BJ (cell line): ENCODE measurements around the gene HMCN2. TPM values are rescaled to one million over a fixed set of nuclear protein-coding genes. Genes with fewer than 3 reads are reported as not detected.

ENCODE experiments used
- CTCF ChIA-PET: fragments of 350-600 bp; formaldehyde crosslinking; extraction: SDS; loops from one replicate; lab custom pipeline; 2021; ENCODE audit warnings: antibody characterized with exemption, inconsistent platforms; lab: Yijun Ruan, JAX
- POLR2A ChIA-PET: fragments of 300-600 bp; sonication (Branson Sonifier 250); formaldehyde crosslinking; extraction: SDS; loops from one replicate; lab custom pipeline; 2021; ENCODE audit warnings: antibody characterized with exemption; lab: Charles Lee
- DNase-seq: peaks from one replicate; pipeline ENCODE4 v3.0.0-alpha.2; 2011; ENCODE audit warnings: low read depth
- H3K27me3 ChIP-seq: 2 replicates; pipeline ENCODE4 v1.6.0; 2011; ENCODE audit warnings: low read length; ENCODE audit not compliant: control insufficient read depth, insufficient read depth
- H3K36me3 ChIP-seq: 2 replicates; pipeline ENCODE4 v1.5.1; 2011; ENCODE audit warnings: low read length; ENCODE audit not compliant: control insufficient read depth, insufficient read depth
- H3K4me3 ChIP-seq: 2 replicates; pipeline ENCODE4 v1.5.1; 2011; ENCODE audit warnings: low read depth, mild to moderate bottlenecking, control low read depth, low read length
- polyA plus RNA-seq: library from polyadenylated mRNA; depleted of rRNA; stranded (reverse); fragments of >200 nt; gene quantifications from 2 replicates; pipeline ENCODE4 v1.2.3, GENCODE V29; 2011
- TF ChIP-seq, protein P1 (sequence below): IDR thresholded peaks from 2 replicates; pipeline ENCODE4 v1.5.1; 2011; ENCODE audit warnings: low read depth, mild to moderate bottlenecking, control low read depth, inconsistent platforms, low read length, moderate library complexity; ENCODE audit not compliant: insufficient read depth

HMCN2 gene
- polyA plus RNA-seq, 1 experiment, result not detected

DNA sequence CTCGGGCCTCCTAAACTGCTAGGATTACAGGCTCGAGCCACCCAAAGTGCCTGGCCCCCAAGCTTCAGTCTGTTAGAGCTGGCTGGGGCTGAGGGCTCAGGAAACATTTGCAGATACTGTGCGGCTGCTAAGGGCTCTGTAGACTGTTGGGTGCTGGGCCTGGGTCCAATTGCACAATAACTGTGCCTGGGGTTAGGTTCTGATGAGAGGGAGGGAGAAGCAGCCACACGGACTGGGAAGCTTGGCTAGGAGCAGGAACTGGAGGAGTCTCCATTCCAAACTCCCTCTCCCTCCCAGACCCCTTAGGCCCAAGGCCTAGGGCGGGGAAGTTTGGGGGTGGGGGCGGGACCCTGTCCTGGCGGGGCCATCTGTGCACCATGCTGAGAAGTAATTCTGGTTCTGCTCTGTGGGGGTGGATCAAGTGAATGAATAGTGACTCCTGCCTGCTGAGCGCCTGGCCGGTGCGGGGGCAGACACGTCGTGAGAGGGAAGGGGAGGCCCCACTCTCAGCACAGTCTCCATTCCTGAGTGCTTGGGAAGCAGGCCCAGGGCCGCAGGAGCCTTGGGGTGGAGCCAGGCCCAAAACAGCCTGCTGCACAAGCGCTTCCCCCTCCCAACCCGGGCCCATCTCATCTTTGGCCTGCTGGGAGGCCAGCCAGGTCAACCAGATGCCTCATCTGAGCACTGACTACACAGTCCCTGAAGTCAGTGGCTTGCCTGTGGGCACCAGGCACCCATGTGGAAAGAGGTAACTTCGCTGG, 180.7 kb downstream of the HMCN2 start:
- POLR2A ChIA-PET, result no interaction called here
- peaks cover 4% of the 10 kb centered on the region for H3K36me3 ChIP-seq
- CTCF ChIA-PET, result interaction anchor here (0.8 to 1.9 kb wide), 4 partner anchors 13 to 238 kb away, joined by 3 to 5 read pairs (median 4); no protein-coding TSS in a partner anchor
- peak overlapping the region; percentile 82 for H3K4me3 ChIP-seq
- no peaks in the 10 kb centered on the region; the same call in 1 of the 2 replicates for H3K27me3 ChIP-seq
- TF ChIP-seq, protein P1, sequence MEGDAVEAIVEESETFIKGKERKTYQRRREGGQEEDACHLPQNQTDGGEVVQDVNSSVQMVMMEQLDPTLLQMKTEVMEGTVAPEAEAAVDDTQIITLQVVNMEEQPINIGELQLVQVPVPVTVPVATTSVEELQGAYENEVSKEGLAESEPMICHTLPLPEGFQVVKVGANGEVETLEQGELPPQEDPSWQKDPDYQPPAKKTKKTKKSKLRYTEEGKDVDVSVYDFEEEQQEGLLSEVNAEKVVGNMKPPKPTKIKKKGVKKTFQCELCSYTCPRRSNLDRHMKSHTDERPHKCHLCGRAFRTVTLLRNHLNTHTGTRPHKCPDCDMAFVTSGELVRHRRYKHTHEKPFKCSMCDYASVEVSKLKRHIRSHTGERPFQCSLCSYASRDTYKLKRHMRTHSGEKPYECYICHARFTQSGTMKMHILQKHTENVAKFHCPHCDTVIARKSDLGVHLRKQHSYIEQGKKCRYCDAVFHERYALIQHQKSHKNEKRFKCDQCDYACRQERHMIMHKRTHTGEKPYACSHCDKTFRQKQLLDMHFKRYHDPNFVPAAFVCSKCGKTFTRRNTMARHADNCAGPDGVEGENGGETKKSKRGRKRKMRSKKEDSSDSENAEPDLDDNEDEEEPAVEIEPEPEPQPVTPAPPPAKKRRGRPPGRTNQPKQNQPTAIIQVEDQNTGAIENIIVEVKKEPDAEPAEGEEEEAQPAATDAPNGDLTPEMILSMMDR, result no peak
- DNase-seq, result peak; percentile 90

DNA sequence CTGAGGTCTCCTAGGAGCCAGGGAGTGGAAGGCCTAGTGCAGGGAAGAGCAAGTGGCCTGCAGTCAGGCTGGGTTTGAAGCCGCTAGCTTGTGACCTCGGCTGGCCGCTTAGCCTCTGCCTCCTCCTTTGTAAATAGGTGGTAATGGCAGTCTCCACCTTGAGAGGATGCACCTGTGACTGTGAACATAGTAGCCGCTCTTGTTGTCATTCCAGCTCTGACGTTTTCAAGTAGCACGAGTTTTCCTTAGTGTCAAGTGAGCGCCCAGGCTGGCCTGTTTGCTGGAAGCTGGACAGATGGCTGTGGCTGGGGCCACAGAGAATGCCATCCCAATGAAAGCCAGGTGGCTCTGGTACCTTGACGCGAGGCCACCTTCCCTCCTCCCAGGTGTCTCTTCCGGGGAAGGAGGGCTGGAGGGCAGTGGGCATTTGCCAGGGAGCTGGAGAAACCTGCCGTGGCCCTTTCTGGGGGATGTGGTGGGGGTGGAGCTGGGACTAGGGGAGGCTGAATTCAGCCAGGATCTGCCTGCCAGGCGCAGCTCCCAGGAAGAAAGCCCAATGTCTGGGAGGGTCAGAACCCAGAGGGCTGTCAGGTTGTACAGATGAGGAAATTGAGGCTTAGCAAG, 181.7 kb downstream of the HMCN2 start:
- H3K27me3 ChIP-seq, result no peaks in the 10 kb centered on the region; the same call in 1 of the 2 replicates
- DNase-seq, result no peak
- TF ChIP-seq, protein P1, result no peak
- ChIA-PET CTCF (interaction anchor here (0.8 to 1.9 kb wide), 9 partner anchors 14 to 339 kb away, joined by 3 to 5 read pairs (median 4); no protein-coding TSS in a partner anchor), POLR2A (no interaction called here)
- peaks cover 4% of the 10 kb centered on the region for H3K36me3 ChIP-seq
- peak overlapping the region; percentile 18 for H3K4me3 ChIP-seq

DNA sequence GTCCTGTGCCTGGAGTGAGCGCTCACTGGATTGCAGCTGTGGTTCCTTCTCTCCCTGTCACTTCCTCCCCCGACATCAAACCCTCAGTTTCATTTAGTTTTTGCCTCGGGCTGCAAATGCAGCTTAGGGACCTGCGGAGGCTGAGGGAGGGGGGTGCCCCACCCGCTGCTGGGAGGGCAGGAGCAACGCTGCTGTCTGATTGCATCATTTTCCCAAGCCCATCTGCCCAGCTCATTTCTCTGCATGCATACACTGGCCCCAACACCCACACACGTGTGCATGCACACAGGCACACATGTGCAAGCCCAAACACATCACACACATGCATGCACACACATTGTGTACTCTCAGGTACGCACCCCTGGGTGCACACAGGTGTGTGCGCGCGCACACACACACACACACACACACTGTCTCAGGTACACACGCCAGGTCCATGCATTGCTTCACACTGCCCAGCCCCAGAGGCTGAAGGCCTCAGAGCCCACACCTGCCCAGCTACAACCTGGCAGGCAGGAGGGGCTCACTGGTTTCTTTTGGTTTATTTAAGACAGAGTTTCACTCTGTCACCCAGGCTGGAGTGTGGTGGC, 182.6 kb downstream of the HMCN2 start:
- POLR2A ChIA-PET, result no interaction called here
- CTCF ChIA-PET, result interaction anchor here (0.9 to 1.9 kb wide), 7 partner anchors 14 to 340 kb away, joined by 3 to 5 read pairs (median 4); no protein-coding TSS in a partner anchor

DNA sequence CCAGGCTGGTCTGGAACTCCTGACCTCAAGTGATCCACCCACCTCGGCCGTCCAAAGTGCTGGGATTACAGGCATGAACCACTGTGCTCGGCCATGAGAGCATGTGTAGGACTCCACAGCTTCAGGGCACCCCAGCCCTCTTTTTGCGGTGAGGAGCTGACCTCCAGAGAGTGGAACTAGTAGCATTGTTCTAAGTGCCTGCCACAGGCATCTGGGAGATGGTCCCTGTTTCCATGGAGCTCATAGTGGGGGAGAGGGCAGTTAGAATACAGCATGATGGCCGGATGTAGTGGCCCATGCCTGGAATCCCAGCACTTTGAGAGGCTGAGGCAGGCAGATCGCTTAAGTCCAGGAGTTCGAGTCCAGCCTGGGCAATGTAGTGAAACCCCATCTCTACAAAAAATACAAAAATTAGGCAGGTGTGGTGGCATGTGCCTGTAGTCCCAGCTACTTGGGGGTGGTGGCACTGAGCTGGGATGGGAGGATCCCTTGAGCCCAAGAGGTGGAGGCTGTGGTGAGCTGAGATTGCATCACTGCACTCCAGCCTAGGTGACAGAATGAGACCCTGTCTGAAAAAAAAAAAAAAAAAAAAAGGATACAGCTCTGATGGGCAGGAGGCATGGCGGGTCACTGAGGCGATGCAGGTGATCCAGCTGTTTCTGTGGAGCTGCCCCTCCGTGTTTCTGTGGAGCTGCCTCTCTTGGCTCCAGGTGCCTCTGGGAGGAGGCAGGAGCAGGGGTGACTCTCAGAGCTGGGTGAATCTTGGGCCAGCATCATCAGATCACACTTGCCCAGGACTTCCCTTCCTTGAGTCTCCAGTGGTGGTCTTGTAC, 183.4 kb downstream of the HMCN2 start:
- peaks cover 16% of the 10 kb centered on the region for H3K36me3 ChIP-seq
- ChIA-PET CTCF (interaction anchor here (0.5 to 1.6 kb wide), 5 partner anchors 154 to 341 kb away, joined by 3 read pairs; no protein-coding TSS in a partner anchor), POLR2A (interaction anchor here (0.7 kb wide), 1 partner anchor 19 kb away, joined by 7 read pairs; no protein-coding TSS in a partner anchor)
- H3K4me3 ChIP-seq, result no peak overlapping the region
- no peaks in the 10 kb centered on the region; the same call in 1 of the 2 replicates for H3K27me3 ChIP-seq
- DNase-seq, result no peak
- TF ChIP-seq, protein P1, result no peak

More for the DNA sequence above, 182.6 kb downstream of the HMCN2 start:
- Histone ChIP-seq H3K4me3 (no peak overlapping the region), H3K36me3 (peaks cover 12% of the 10 kb centered on the region), H3K27me3 (no peaks in the 10 kb centered on the region; the same call in 1 of the 2 replicates)
- peak; percentile 35 for DNase-seq
- TF ChIP-seq, protein P1, result no peak
